Endothelial cell of hepatic sinusoid (primary cell): ENCODE data around the gene S100A12.
"Not testable (repeated sequence)": the region's sequence is repeated elsewhere in the genome, so short reads cannot be mapped to it uniquely, and the experiment has no call there.

Experiments
- in situ Hi-C: cut with HindIII; loops from 2 replicates; pipeline ENCODE4 v1.10.0; 2017; ENCODE audit warnings: low sequenced_read_pairs

The S100A12 gene

GRCh38 chr1:153355445-153356071 is 19.9 kb downstream of the S100A12 start:
- in situ Hi-C loops = loop anchor here (5.0 to 25.0 kb wide), 4 partner anchors 49 to 407 kb away; partner anchors contain the start of gene S100A7

GRCh38 chr1:153354515-153355193 is 20.8 kb downstream of the S100A12 start:
- in situ Hi-C loops = loop anchor here (5.0 to 25.0 kb wide), 5 partner anchors 50 to 408 kb away; partner anchors contain the start of gene S100A7

GRCh38 chr1:153353226-153353947 is 22.0 kb downstream of the S100A12 start:
- in situ Hi-C loops = loop anchor here (5.0 to 25.0 kb wide), 4 partner anchors 51 to 409 kb away; partner anchors contain the start of gene S100A7

GRCh38 chr1:153352523-153352922 is 22.9 kb downstream of the S100A12 start:
- in situ Hi-C loops = loop anchor here (5.0 to 25.0 kb wide), 4 partner anchors 52 to 410 kb away; partner anchors contain the start of gene S100A7

- in situ Hi-C loops = loop anchor here (5.0 to 25.0 kb wide), 4 partner anchors 54 to 412 kb away; partner anchors contain the start of gene S100A7
Observed at GRCh38 chr1:153350321-153350957, 25.0 kb downstream of the S100A12 start.

- in situ Hi-C loops = loop anchor here (5.0 to 25.0 kb wide), 4 partner anchors 55 to 413 kb away; partner anchors contain the start of gene S100A7
Observed at GRCh38 chr1:153349363-153350320, 25.8 kb downstream of the S100A12 start.

GRCh38 chr1:153348511-153349362 is 26.7 kb downstream of the S100A12 start, which contains the start of gene PGLYRP4:
PGLYRP4 (minus strand) TSS chr1:153348841; CDS start chr1:153347932, 909 bp downstream.
- in situ Hi-C loops = no loop called here

GRCh38 chr1:153347856-153348255 is 27.6 kb downstream of the S100A12 start:
- in situ Hi-C loops = no loop called here

GRCh38 chr1:153347049-153347448 is 28.4 kb downstream of the S100A12 start:
- in situ Hi-C loops = not testable (repeated sequence)

GRCh38 chr1:153346077-153346723 is 29.2 kb downstream of the S100A12 start:
- in situ Hi-C loops = no loop called here

- in situ Hi-C loops = no loop called here
Observed at GRCh38 chr1:153345187-153346076, 30.0 kb downstream of the S100A12 start.

- in situ Hi-C loops = no loop called here
Observed at GRCh38 chr1:153344718-153345025, 30.7 kb downstream of the S100A12 start.

- in situ Hi-C loops = no loop called here
Observed at GRCh38 chr1:153343811-153344717, 31.4 kb downstream of the S100A12 start.

GRCh38 chr1:153343040-153343681 is 32.3 kb downstream of the S100A12 start:
- in situ Hi-C loops = no loop called here

- in situ Hi-C loops = no loop called here
Observed at GRCh38 chr1:153342178-153342577, 33.2 kb downstream of the S100A12 start.

- in situ Hi-C loops = no loop called here
Observed at GRCh38 chr1:153341431-153341934, 33.9 kb downstream of the S100A12 start.
